Liver (tissue), 9 donors: ENCODE results near the gene CPLANE2. TPM values are rescaled to one million over a fixed set of nuclear protein-coding genes. Genes with fewer than 3 reads are reported as not detected.

ENCODE experiments used
- DNase-seq: peaks from one replicate; pipeline ENCODE4 v3.0.0-alpha.2; 2017; ENCODE audit warnings: low spot score
- H3K27ac ChIP-seq, 2 donors: one replicate each; pipeline ENCODE4 v1.7.0; 2013; ENCODE audit warnings: inconsistent platforms in 2 of 2, low read length in 2 of 2, control low read depth in 1 of 2, low read depth in 1 of 2, mild to moderate bottlenecking in 1 of 2
- H3K27me3 ChIP-seq, 4 donors: one replicate each; pipeline versions ENCODE4 v1.6.1 to v1.7.0; 2013; ENCODE audit warnings: low read length in 3 of 4, inconsistent platforms in 1 of 4, mild to moderate bottlenecking in 1 of 4, moderate library complexity in 1 of 4; ENCODE audit not compliant: control insufficient read depth in 4 of 4, insufficient read depth in 4 of 4
- H3K36me3 ChIP-seq, 4 donors: one replicate each; pipeline versions ENCODE4 v1.6.1 to v1.7.0; 2013; ENCODE audit warnings: low read length in 3 of 4, mild to moderate bottlenecking in 3 of 4, low read depth in 1 of 4, moderate library complexity in 1 of 4; ENCODE audit not compliant: control insufficient read depth in 4 of 4, insufficient read depth in 3 of 4
- H3K4me1 ChIP-seq, 4 donors: one replicate each; pipeline versions ENCODE4 v1.6.1 to v1.7.0; 2013; ENCODE audit warnings: low read length in 3 of 4, mild to moderate bottlenecking in 3 of 4, moderate library complexity in 1 of 4; ENCODE audit not compliant: control insufficient read depth in 4 of 4, insufficient read depth in 4 of 4
- H3K4me3 ChIP-seq, 3 donors: one replicate each; pipeline versions ENCODE4 v1.6.1 to v1.7.0; 2013; ENCODE audit warnings: low read length in 3 of 3, control low read depth in 1 of 3, low read depth in 1 of 3, mild to moderate bottlenecking in 1 of 3
- H3K9ac ChIP-seq, 2 donors: one replicate each; pipeline ENCODE4 v1.7.0; 2013; ENCODE audit warnings: low read length in 2 of 2, mild to moderate bottlenecking in 2 of 2, moderate library complexity in 2 of 2, control low read depth in 1 of 2, low read depth in 1 of 2
- H3K9me3 ChIP-seq, 4 donors: one replicate each; pipeline versions ENCODE4 v1.6.1 to v1.7.0; 2013; ENCODE audit warnings: low read length in 3 of 4; ENCODE audit not compliant: control insufficient read depth in 4 of 4
- CTCF ChIP-seq: fragments of 150-350 bp; IDR thresholded peaks from 2 replicates; pipeline ENCODE4 v1.5.1; 2017; ENCODE audit warnings: improper control_type of control experiment, low read depth, low read length; ENCODE audit not compliant: missing input control
- EGR1 ChIP-seq, 2 donors: IDR thresholded peaks; 2 replicates each; pipeline ENCODE4 v1.6.1; 2016 to 2018; ENCODE audit warnings: antibody characterized with exemption in 2 of 2, low read depth in 2 of 2
- FOXA1 ChIP-seq: IDR thresholded peaks from 2 replicates; pipeline ENCODE4 v1.6.1; 2016; ENCODE audit warnings: antibody characterized with exemption
- FOXA2 ChIP-seq: IDR thresholded peaks from 2 replicates; pipeline ENCODE4 v1.6.1; 2016; ENCODE audit warnings: antibody characterized with exemption
- GABPA ChIP-seq, 2 donors: IDR thresholded peaks in 1 of 2; conservative IDR thresholded peaks in 1 of 2; 2 replicates each; pipeline ENCODE4 v1.6.1; 2016; ENCODE audit warnings: antibody characterized with exemption in 2 of 2, mild to moderate bottlenecking in 1 of 2, moderate library complexity in 1 of 2
- HNF4A ChIP-seq, 2 donors: conservative IDR thresholded peaks; 2 replicates each; pipeline ENCODE4 v1.6.1; 2016; ENCODE audit warnings: antibody characterized with exemption in 2 of 2, mild to moderate bottlenecking in 2 of 2
- HNF4G ChIP-seq: IDR thresholded peaks from 2 replicates; pipeline ENCODE4 v1.6.1; 2016; ENCODE audit warnings: antibody characterized with exemption
- JUND ChIP-seq, 2 donors: IDR thresholded peaks; 2 replicates each; pipeline ENCODE4 v1.6.1; 2016; ENCODE audit warnings: antibody characterized with exemption in 2 of 2
- RAD21 ChIP-seq, 2 donors: IDR thresholded peaks; 2 replicates each; pipeline ENCODE4 v1.6.1; 2016; ENCODE audit warnings: antibody characterized with exemption in 2 of 2, mild to moderate bottlenecking in 2 of 2
- SP1 ChIP-seq: IDR thresholded peaks from 2 replicates; pipeline ENCODE4 v1.6.1; 2018; ENCODE audit warnings: antibody characterized with exemption, mild to moderate bottlenecking
- TAF1 ChIP-seq: conservative IDR thresholded peaks from 2 replicates; pipeline ENCODE4 v1.6.1; 2016; ENCODE audit warnings: antibody characterized with exemption, mild to moderate bottlenecking
- YY1 ChIP-seq: IDR thresholded peaks from 2 replicates; pipeline ENCODE4 v1.6.1; 2016; ENCODE audit warnings: antibody characterized with exemption, mild to moderate bottlenecking
- WGBS: extraction: QIAGEN DNeasy Blood & Tissue Kit; methylation state at CpG from one replicate; pipeline ENCODE4 v1.1.7; 2013; 5-methylcytosine and 5-hydroxymethylcytosine counted together
- polyA plus RNA-seq, 2 donors: library from polyadenylated mRNA; stranded (reverse) in 1 of 2; unstranded in 1 of 2; fragments of 200-250 nt in 1 of 2; fragments of >200 nt in 1 of 2; fragmentation: Nextera tagmentation in 1 of 2; extraction: Ambion mirVana in 1 of 2; gene quantifications; one replicate each; pipeline versions ENCODE4 v1.2.1 to v1.2.3, GENCODE V29; 2013 to 2015
- total RNA-seq, 2 donors: library from RNA; depleted of rRNA; stranded (reverse); fragments of >200 nt; gene quantifications; one replicate each; pipeline ENCODE4 v1.2.3, GENCODE V29; 2014
- TF ChIP-seq, protein P1 (sequence below): IDR thresholded peaks from 2 replicates; pipeline ENCODE4 v1.6.1; 2016; ENCODE audit warnings: antibody characterized with exemption
- TF ChIP-seq, protein P2 (sequence below): IDR thresholded peaks from 2 replicates; pipeline ENCODE4 v1.6.1; 2016; ENCODE audit warnings: antibody characterized with exemption
- TF ChIP-seq, protein P3 (sequence below): IDR thresholded peaks from 2 replicates; pipeline ENCODE4 v1.6.1; 2016; ENCODE audit warnings: antibody characterized with exemption, mild to moderate bottlenecking
- TF ChIP-seq, protein P4 (sequence below): IDR thresholded peaks from 2 replicates; pipeline ENCODE4 v1.6.1; 2016; ENCODE audit warnings: antibody characterized with exemption
- donor health status: healthy.
- donor health status: healthy.
- donor health status: healthy.
- donor health status: healthy.
- donor health status: healthy.

Gene CPLANE2
- total and polyA plus RNA-seq, 4 donors = 0.96 to 2.7 (median 2.5) TPM

DNA sequence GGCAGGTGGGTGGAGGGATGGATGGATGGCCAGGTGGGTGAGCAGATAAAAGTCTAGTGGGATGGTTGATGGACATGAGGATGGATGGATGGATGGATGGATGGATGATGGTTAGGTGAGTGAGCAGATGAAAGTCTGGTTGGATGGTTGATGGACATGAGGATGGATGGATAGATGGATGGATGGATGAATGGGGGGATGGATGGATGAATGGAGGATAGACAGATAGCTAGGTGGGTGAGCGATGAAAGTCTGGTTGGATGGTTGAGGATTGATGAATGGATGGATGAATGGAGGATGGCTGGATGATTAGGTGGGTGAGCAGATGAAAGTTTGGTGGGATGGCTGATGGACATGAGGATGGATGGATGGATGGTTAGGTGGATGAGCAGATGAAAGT, 15.5 kb downstream of the CPLANE2 start:
- Histone ChIP-seq H3K9me3 (no peaks in the 10 kb centered on the region), H3K4me3 (no peak overlapping the region), H3K27me3 (no peaks in the 10 kb centered on the region), H3K9ac (no peak overlapping the region), H3K27ac (no peak overlapping the region), H3K36me3 (no peaks in the 10 kb centered on the region), H3K4me1 (peaks cover 4 to 19% (median 11%) of the 10 kb centered on the region in 4 donors)
- DNase-seq = no peak
- TF ChIP-seq, protein P1, sequence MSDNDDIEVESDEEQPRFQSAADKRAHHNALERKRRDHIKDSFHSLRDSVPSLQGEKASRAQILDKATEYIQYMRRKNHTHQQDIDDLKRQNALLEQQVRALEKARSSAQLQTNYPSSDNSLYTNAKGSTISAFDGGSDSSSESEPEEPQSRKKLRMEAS = no peak
- no peak for TF ChIP-seq YY1
- TF ChIP-seq CTCF = no peak
- no peak for TF ChIP-seq HNF4A (conservative IDR thresholded peaks at IDR 0.05)
- TF ChIP-seq, protein P2, sequence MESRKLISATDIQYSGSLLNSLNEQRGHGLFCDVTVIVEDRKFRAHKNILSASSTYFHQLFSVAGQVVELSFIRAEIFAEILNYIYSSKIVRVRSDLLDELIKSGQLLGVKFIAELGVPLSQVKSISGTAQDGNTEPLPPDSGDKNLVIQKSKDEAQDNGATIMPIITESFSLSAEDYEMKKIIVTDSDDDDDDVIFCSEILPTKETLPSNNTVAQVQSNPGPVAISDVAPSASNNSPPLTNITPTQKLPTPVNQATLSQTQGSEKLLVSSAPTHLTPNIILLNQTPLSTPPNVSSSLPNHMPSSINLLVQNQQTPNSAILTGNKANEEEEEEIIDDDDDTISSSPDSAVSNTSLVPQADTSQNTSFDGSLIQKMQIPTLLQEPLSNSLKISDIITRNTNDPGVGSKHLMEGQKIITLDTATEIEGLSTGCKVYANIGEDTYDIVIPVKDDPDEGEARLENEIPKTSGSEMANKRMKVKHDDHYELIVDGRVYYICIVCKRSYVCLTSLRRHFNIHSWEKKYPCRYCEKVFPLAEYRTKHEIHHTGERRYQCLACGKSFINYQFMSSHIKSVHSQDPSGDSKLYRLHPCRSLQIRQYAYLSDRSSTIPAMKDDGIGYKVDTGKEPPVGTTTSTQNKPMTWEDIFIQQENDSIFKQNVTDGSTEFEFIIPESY = no peak
- TF ChIP-seq SP1 = no peak
- TF ChIP-seq, protein P3, sequence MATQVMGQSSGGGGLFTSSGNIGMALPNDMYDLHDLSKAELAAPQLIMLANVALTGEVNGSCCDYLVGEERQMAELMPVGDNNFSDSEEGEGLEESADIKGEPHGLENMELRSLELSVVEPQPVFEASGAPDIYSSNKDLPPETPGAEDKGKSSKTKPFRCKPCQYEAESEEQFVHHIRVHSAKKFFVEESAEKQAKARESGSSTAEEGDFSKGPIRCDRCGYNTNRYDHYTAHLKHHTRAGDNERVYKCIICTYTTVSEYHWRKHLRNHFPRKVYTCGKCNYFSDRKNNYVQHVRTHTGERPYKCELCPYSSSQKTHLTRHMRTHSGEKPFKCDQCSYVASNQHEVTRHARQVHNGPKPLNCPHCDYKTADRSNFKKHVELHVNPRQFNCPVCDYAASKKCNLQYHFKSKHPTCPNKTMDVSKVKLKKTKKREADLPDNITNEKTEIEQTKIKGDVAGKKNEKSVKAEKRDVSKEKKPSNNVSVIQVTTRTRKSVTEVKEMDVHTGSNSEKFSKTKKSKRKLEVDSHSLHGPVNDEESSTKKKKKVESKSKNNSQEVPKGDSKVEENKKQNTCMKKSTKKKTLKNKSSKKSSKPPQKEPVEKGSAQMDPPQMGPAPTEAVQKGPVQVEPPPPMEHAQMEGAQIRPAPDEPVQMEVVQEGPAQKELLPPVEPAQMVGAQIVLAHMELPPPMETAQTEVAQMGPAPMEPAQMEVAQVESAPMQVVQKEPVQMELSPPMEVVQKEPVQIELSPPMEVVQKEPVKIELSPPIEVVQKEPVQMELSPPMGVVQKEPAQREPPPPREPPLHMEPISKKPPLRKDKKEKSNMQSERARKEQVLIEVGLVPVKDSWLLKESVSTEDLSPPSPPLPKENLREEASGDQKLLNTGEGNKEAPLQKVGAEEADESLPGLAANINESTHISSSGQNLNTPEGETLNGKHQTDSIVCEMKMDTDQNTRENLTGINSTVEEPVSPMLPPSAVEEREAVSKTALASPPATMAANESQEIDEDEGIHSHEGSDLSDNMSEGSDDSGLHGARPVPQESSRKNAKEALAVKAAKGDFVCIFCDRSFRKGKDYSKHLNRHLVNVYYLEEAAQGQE = no peak
- TF ChIP-seq HNF4G = no peak
- TF ChIP-seq JUND (IDR thresholded peaks at IDR 0.05) = no peak
- TF ChIP-seq FOXA1 = no peak
- TF ChIP-seq TAF1 = no peak
- TF ChIP-seq GABPA (IDR thresholded peaks at IDR 0.05 in 1 of 2, conservative IDR thresholded peaks at IDR 0.05 in 1 of 2) = no peak
- TF ChIP-seq, protein P4, sequence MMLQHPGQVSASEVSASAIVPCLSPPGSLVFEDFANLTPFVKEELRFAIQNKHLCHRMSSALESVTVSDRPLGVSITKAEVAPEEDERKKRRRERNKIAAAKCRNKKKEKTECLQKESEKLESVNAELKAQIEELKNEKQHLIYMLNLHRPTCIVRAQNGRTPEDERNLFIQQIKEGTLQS = no peak
- no peak for TF ChIP-seq FOXA2
- no peak for TF ChIP-seq EGR1 (IDR thresholded peaks at IDR 0.05; ENCODE audit: low read depth in 2 of 2)
- 100% methylated on average over 1 of the region's 1 CpG for WGBS

DNA sequence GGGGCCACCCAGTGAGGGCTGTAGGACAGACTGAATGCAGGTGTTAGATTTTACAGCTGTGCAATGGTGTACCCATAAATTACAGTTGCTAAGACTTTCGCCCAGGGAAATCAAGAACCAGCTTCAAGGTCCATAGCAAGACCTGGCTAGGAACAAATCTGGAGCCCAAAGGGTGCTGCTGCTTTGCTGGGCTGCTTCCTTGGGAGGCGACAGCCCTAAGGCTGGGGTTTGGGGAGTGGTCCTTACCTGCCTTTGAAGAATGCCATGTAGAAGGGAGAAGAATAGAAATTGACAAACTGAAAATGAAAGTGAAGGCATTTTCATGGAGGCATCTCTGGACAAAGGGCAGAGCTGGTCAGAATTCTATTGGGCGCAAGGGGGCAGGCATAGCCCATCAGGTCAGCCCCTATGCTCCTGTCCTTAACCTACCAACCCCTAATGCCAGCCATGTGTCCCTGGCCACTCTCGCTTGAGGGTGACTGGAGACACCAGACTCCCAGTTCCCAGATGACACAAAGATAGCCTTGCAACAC, 16.9 kb downstream of the CPLANE2 start:
- H3K36me3 ChIP-seq = no peaks in the 10 kb centered on the region
- no peak overlapping the region for H3K9ac ChIP-seq
- DNase-seq = no peak
- H3K4me3 ChIP-seq = no peak overlapping the region
- H3K4me1 ChIP-seq = peaks cover 3 to 18% (median 10%) of the 10 kb centered on the region in 4 donors
- TF ChIP-seq, protein P2 = no peak
- TF ChIP-seq FOXA2 = no peak
- peak; percentile 4 for TF ChIP-seq CTCF
- TF ChIP-seq YY1 = peak; percentile 23
- peak; percentile 32 to 35 for TF ChIP-seq RAD21 (IDR thresholded peaks at IDR 0.05)
- TF ChIP-seq HNF4A (conservative IDR thresholded peaks at IDR 0.05) = peak; percentile 8 to 16
- no peaks in the 10 kb centered on the region for H3K9me3 ChIP-seq
- H3K27ac ChIP-seq = no peak overlapping the region
- 77% methylated on average over 4 of the region's 4 CpGs for WGBS
- no peaks in the 10 kb centered on the region for H3K27me3 ChIP-seq
